GM21367 (cell line): ENCODE measurements around the gene GALNT15.

Experiments used
- ATAC-seq: cut with Tn5 transposase; IDR thresholded peaks from one replicate; pipeline ENCODE4 v1.9.1; 2021; ENCODE audit not compliant: unreplicated experiment

The GALNT15 gene

DNA sequence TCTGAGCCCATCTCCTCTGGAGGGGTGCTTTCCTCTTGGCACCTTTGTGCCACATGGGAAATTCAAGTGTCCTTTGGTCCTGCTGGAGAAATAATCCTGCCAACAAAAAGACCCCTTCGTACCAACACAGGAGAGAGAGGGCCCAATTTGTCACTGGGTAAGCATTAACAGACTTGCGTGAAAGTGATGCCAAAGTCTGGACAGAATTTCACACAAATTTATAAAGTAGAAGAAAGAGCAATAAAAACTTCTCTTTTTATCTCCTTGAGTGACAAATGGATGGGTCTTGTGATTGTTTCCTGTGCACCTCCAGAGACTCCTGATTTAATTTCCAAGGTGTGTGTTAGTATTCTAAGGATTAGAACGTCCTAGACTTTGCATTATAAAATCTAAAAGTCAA, 75.4 kb downstream of the GALNT15 start:
- ATAC-seq, result no peak

DNA sequence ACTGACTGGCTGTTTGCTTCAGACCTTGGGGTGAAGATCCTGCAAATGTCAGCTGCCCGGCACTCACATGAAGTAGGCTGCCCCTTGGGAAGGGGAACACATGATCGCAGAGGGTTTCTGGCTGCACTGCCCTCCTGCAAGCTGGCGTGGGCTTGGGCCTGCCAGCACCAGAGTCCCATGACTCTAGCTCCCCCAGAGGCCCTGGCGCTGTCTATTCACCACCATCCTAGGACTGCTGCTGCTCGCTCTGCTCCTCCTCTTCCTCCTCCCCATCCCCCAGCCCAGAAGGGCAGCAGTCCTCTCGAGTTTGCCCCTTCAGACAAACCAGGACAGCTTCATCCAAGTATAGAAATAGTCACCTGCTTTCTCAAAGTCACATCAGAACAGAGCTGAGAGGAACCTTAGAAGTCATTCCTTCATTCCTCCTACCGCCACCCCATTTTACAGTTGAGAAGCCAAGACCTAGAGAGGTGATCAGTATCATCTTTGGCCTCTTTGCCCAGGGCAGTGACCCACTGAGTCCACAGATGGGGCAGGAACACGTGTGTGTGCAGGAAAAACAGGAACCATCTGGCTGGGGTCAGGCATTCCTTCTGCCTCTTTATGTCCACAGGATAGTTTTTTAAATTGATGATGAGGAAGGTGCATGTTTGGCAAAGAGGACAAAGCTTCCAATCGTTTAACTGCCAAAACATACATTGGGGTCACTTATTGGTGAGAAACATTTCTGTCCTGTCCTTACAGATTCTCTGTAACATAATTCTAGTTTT, 77.0 kb downstream of the GALNT15 start:
- ATAC-seq, result no peak

DNA sequence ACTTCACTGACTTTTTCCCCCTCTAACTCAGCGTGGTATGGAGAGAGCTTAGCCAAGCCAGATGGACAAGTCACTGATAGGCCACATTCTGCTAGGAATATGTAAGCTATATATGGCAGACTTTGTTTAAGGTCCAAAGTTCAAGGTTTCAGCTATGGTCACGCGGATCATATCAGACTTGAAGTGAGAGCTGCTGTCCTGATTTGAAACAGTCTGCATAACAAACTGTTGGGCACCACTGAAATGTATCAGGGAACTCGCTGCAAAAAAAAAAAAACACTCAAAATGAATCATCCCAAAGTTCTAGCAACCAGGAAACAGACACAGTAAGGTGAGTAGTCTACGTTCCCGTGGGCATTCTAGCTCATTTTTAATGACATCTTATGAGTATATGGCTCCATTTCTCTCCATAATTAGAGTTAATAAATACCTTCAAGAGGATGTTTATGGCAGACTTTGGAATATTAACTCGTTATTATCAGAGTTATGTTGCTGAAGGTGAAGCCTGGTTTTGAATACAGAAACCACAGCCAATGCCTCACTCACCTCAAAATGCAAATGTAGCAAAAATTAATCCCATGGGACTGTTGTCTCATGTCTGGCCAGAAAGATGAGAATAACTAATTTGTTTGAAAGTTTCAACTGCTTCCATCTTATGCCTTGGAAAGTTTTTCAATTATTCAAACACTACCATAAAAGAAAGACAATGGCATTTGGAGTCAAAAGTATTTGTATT, 77.9 kb downstream of the GALNT15 start:
- no peak for ATAC-seq

DNA sequence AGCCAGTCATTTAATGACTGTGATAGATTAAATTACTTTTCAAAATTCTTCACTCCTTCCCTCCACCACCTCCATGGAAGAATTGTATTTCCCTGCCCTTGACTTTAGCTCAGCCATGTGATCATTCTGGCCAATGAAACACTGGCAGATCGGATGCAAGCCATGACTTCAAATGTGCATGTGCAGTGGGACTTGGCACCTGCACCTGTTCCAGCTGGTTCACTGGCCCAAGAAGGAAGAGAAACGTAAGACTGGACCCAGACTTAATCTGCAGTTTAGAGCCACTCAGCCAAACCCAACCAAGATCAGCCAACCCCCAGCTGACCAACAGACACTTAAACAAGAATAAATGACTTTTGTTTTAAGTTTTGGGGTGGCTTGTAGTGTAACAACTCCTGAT, 78.5 kb downstream of the GALNT15 start:
- ATAC-seq, result no peak

DNA sequence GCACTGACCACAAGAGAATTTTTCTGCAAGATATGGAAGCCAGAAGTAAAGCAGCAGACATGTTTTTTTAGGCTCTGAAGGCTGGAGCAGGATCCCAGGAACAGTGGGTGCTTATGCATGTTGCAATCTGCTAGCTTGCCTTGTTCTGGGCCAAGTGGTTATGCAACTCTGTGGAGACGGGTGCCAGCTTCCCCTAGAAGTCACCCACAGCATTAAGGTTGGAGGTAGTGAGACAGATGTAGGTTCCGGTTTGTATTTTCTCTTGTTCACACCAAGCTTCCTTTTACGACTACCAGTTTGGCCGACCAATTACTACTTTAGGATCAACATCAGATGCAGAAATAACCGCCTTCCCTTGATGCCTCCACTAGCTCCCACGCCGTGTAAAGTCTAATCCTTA, 79.1 kb downstream of the GALNT15 start:
- no peak for ATAC-seq

DNA sequence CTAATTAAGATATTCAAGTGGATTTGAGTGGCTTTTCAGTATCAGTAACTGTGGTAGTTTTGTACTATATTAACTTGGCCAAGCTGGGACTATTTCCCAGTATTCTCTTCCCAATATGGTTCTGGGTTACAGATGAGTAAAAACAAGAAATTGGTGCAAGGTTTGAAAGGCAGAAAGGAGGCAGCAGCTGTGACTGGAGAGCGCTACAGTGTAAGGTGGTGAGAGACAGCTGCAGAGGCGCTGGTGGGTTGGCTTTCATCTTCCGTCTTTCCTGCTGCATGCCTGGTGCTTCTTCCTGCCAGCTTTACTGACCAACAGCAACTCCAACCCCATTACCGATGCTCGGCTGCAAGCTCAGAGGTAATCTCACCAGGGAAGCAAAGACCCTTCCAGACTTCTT, 80.4 kb downstream of the GALNT15 start:
- ATAC-seq, result no peak

DNA sequence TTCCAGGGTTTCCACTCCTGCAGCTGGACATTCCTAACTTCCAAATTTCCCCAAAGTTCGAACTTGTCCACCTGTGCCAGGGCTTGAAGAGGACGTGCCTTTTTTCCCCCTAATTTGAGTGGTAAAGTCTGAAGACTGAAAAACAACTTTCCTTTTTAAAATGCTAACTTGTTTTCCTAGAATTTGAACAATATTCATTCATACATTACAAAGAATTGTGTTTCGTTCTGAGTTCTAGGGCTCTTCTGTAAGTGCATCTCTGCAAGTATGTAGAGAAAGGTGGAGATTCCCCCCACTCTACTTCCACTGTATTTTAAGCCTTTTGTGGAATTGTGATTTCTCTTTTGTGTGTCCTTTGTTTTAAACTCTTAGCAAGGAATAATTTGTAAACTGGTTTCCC, 80.8 kb downstream of the GALNT15 start:
- no peak for ATAC-seq

DNA sequence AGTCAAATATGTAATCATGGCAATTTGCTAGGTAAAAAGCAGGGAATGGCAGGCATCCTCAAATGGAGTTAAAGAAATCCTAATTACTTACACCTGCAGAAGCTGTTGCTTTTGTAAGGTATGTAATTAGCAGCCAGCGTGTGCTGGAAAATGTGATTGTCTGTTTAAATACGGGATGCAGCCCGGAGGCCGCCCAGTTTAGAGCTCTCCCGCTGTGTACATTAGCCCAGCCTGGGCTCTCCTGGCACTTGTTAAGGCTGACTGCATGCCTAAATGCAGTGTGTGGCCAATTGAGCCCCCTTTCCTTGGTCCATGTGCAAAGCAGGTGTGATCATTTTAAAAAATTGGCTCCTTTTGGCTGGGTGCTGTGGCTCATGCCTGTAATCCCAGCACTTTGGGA, 81.2 kb downstream of the GALNT15 start:
- ATAC-seq, result no peak

DNA sequence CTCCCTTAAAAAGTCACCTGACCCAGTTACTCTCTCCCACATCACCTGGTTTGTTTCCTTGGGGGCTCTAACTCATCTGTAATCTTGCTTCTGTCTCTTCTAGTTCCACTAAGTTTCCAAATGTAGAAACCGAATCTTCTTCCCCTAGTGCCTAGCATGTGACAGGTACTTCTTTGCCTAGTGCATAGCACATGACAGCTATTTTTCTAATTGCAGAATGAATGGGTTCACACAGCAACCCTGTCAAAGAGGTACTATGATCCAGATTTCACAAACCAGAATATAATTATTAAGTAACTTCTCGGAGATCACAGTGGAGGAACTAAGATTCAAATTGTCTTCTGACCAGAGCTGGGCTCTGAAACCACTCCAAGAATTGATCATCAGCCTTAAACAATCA, 82.8 kb downstream of the GALNT15 start:
- ATAC-seq, result no peak

DNA sequence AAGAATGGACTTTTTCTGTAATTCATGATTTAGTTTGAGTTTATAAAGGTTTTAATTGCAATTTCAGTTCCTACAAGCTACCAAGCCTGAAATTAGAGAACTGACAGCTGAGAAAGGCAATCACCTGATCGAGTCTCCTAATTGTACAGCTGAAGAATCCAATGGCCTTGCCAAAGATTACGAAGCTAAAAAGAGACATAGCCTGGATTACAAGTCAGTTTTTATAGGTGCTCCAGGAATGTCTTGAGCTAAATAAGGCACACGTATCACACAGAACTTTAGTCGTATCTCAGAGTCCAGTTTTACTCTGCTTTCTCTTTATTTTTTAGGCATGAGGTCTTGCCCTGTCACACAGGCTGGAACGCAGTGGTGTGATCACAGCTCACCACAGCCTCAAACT, 83.7 kb downstream of the GALNT15 start:
- ATAC-seq, result no peak

DNA sequence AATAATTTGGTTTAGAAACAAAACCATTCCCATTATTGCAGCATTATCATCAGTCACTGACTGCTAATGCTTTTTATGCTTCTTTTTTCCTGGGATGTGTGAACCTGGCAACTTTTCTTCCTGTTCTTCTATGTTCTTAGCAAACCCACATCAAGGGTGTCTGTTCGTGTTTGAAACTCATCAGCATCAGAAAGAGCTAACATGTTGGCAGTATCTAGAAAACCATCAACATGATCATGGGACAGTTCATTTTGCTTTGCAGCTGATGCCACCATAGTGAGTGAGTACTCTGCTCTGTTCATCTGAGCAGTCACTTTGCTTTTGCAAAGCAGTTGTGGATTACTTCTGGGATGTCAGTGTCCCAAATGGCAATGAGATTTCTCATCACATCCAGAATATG, 84.4 kb downstream of the GALNT15 start:
- ATAC-seq, result no peak

DNA sequence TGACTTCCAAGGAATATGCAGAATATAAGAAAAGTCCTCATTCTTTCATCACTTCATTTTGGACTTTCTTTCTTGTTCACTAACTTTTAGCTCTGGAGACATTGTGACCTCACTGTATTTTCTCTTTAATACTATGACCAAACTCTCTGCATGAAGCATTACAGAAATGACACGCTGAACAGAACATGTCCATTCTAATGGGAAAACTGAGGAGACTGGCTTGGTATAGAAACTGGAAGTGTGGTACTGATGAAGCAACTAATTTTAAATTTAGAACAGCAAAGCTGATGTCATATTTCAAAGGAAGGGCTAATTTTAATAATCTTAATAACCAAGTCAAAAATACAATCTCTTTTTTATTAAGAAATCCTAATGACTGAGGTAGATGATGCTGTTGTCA, 85.6 kb downstream of the GALNT15 start:
- ATAC-seq, result no peak

DNA sequence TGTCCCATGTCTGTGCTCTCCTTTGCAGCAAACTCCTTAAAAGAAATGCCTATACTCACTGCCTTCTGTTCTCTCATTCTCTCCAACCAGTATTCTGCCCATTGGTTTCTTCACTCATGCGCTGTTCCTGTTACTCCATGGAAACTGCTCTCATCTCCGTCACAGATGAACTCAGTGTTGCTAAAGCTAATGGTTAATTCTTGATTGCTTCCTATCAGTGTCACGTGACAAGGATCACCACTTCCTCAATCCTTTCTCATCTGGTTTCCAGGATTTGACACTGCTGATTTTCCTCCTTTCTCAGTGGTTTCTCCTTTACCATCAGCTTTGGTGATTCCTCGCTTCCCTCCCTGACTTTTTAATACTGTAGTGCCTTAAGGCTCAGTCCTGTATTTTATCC, 87.7 kb downstream of the GALNT15 start:
- ATAC-seq, result no peak

DNA sequence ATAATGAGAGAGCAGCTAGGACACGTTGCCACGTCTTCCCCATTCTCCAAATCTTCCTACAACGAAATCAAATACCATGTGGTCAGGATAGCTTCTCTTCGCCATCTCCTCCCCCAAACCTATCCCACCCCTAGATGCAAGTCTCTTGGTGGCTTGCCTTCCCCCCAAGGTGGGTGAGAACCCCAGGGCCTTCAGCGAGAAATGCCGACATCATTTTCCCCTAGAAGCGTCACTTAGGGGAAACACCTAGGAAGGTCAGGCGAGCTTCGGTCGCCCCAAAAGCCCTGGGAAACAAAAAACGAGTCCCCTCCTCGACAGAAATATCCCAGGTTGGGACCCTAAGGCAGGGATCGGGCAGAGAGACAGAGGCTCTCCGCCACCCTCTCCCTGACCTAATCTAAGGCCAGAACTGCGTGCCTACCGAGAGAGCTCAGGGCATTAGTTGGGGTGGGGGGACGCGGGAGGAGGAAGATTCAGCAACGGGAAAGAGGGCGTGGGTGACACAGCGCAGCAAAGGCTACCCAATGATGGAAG, 89.8 kb downstream of the GALNT15 start:
- ATAC-seq, result peak; percentile 2

DNA sequence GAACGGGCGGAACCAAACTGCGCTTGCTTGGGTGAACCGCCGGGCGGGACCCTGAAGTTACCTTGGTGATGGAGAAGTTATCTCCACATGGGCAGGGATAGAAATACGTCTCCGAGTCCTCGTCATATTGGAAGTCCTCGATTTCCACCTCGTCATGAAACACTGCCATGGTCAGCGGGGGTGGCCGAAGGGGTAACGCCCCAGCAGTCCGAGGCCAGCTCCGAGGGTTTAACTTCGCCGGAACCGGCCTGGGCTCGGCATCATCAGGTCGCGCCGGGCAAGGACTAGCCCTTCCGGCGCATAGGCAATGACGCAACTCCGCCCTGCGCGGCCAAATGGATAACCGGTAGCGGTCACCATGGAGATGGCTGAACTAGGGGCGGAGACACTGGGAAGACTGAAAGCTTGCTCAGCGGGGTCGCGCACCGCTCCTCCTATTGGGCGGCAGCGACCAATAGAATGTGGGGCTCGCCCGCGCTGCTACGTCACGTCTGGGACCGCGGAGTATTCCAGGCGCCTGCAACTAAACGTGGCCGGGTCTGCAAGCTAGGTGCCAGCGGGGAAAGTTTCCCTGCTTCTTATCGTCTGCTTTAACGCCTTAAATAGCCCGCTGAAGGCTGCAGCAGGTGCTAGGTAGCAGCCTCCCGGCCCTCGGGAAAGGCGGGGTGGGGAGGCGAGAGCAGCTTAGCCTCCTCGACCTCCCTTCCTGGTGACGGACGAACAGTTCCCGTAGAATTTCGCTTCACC, 90.4 kb downstream of the GALNT15 start, which contains the start of the genes DPH3 and OXNAD1:
Gene DPH3, minus strand, starts transcription at position 236 of the 747 bp plus-strand sequence. Its CDS starts 67 bp downstream, at position 169.
Gene OXNAD1, plus strand, starts transcription at position 505 of the 747 bp plus-strand sequence. CDS start 5,741 bp downstream, outside the sequence.
- peak; percentile 98 for ATAC-seq

DNA sequence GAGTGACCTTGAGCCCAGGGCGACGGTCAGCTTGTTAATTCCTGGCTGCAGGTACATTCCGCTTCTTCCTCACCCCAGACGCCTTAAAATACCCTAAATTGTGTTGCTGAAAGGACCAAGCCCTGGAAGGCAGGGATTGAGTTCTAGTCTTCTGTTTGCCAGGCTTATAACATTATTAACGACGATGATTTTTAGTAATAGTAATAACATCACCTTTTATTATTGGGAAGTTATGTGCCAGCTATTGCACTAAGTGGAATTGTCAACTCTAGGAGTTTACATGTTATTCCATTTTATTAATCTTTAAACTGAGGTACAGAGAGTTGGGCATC, 90.9 kb downstream of the GALNT15 start:
- ATAC-seq, result no peak

DNA sequence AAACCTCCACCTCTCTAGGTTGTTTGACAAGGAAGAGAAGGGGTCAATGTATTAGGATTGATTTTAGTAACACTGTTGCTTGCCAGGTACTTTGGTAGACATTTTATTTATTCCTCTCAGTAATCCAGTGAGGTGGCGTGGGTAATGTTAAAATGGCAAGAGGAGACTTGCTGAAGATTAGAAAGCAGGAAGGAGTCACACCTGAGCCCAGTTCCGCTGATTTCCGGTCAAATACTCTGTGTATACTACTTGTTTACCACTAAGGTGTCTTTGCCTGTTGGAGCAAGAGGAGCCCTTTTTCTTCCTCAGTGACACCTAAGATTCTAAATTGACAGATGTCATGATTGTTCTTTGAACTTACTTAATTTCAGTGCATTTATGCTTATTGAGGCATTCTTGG, 92.2 kb downstream of the GALNT15 start:
- ATAC-seq, result no peak

DNA sequence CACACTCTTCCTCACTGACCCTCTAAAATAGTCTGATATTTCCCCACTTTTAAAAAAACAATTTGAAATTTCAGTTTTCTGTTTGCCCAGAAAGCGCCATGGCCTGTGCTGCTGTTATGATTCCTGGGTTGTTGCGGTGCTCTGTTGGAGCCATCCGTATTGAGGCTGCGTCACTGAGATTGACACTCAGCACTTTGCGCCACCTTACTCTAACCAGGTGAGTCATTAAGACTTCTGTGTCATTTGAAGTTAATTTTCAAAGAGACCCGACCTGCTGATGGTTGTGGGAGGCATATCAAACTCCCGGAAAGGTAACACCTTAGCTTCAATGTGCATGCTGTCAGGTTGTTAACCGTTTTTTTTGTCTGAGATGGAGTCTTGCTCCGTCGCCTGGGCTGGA, 96.4 kb downstream of the GALNT15 start:
- ATAC-seq, result no peak

DNA sequence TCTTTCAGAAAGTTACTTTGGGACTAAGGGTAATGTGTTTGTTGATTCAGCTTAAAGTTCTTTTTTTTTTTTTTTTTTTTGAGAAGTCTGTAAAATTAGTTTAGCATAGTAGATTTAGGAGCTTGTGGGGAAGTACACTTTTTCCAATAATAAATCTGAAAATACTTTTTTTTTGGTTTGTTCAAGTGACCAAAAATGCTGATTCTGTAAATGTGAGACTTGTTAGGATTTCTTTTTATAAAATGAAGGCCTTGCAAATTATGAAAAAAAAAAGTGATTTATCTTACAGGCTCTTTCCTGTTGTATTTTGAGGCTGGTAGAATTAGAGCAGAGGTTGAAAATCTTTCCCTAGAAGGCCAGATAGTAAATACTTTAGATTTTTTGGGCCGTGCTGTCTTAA, 98.1 kb downstream of the GALNT15 start:
- no peak for ATAC-seq

DNA sequence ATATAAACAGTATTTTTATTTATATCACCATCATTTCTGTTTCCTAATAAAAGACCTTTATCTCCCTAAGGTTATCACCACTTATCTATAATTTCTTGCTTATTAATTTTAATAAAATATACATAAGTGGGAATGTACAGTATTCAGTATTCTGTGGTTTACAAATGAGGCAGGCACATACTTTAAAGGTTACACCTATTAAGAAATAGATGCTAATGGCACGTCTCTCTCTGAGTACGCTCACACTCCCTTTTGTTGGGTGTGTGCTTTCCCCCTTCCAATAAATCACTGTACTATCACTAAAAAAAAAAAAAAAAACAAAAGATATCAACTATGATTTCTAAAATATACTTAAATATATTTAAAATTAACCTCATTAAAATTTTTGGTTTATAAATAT, 99.4 kb downstream of the GALNT15 start:
- no peak for ATAC-seq

DNA sequence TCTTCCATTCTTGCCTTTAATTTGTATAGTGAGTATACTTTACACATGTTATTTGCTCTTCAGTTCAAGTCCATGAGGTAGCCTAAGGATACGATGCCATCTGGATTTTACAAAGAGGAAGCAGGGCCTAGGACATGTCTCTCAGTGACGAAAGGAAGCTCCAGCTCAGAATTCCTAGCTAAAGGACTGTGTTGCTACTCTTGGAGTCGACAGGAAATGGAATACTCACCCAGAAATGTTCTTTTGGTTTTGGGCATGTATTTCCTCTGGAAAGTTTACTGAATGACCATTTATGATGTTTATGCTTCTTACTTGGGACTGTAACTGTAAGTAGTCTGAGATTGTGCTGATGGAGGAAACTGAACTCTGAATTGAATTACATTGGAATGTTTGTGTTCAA, 103.0 kb downstream of the GALNT15 start:
- no peak for ATAC-seq
